Measurements from ENCODE around the gene EYA2.

- TF ChIP-seq, protein P1, sequence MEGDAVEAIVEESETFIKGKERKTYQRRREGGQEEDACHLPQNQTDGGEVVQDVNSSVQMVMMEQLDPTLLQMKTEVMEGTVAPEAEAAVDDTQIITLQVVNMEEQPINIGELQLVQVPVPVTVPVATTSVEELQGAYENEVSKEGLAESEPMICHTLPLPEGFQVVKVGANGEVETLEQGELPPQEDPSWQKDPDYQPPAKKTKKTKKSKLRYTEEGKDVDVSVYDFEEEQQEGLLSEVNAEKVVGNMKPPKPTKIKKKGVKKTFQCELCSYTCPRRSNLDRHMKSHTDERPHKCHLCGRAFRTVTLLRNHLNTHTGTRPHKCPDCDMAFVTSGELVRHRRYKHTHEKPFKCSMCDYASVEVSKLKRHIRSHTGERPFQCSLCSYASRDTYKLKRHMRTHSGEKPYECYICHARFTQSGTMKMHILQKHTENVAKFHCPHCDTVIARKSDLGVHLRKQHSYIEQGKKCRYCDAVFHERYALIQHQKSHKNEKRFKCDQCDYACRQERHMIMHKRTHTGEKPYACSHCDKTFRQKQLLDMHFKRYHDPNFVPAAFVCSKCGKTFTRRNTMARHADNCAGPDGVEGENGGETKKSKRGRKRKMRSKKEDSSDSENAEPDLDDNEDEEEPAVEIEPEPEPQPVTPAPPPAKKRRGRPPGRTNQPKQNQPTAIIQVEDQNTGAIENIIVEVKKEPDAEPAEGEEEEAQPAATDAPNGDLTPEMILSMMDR (IDR thresholded peaks at IDR 0.05), result no peak
- no peak for TF ChIP-seq POLR2A (IDR thresholded peaks at IDR 0.05)
Observed at GRCh38 chr20:46974669-46975434, 80.2 kb downstream of the EYA2 start.
